GM21576 (cell line): ENCODE data around the gene TSPAN15.

Experiments
- ATAC-seq: cut with Tn5 transposase; IDR thresholded peaks from one replicate; pipeline ENCODE4 v1.9.1; 2021; ENCODE audit warnings: mild to moderate bottlenecking, moderate library complexity; ENCODE audit not compliant: unreplicated experiment

Gene TSPAN15

DNA sequence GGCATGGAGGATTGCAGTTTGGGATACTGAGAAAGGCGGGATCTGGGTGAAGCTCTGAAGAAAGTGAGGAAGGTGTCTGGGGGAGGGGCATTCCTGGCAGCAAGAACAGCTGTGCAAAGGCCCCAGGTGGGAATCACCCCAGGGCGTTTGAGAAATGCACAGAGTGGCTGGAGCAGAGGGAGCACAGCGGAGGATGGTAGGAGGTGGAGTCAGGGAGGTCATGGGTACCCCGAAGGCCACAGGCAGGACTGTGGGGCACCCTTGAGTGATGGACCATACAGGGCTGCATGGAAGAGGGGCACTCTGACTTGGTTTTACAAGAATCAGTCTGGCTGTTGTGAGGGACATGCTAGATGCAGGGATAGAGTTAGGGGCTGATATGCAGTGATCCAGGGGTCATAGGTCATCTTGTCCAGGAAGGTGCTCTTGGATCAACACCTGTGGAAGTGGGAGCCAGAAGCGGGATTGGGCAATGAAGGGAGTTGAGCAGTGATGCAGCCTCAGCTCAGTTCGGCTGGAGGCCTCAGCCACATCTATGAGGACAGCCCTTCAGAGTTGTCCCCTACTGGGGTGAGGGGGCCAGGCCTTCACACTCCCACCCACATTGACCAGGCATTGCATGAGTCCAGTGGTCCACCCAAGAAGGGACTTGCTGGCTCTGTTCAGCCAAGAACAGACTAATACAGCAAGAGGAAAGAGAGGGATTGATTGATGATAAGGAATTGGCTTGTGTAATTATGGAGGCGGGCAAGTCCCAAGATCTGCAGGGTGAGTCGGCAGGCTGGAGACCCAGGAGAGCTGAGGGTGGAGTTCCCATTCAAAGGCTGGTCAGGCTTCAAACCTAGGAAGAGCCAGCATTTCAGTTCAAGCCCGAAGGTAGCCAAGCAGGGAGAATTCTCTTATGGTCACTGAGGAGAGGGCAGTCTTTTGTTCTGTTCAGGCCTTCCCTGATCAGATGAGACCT, 48.7 kb downstream of the TSPAN15 start:
- ATAC-seq, result no peak

GRCh38 chr10:69500864-69501468, 49.7 kb downstream of the TSPAN15 start:
- no peak for ATAC-seq

DNA sequence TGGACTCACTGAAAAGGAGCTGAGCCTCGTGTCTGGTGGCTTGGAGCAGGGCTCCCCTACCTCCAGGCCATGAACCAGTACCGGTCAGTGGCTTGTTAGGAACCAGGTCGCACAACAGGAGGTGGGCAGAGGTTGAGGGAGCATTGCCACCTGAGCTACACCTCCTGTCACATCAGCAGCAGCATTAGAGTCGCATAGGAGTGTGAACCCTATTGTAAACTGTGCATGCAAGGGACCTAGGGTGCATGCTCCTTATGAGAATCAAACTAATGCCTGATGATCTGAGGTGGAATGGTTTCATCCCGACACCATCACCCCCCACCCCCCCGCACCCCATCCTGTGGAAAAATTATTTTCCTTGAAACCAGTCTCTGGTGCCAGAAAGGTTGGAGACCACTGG, 50.4 kb downstream of the TSPAN15 start:
- ATAC-seq, result no peak

- ATAC-seq, result no peak
Measured at GRCh38 chr10:69502589-69502988, 51.3 kb downstream of the TSPAN15 start.

GRCh38 chr10:69503001-69503895, 52.0 kb downstream of the TSPAN15 start:
- ATAC-seq, result no peak

- no peak for ATAC-seq
Measured at GRCh38 chr10:69503896-69504265, 52.6 kb downstream of the TSPAN15 start.

DNA sequence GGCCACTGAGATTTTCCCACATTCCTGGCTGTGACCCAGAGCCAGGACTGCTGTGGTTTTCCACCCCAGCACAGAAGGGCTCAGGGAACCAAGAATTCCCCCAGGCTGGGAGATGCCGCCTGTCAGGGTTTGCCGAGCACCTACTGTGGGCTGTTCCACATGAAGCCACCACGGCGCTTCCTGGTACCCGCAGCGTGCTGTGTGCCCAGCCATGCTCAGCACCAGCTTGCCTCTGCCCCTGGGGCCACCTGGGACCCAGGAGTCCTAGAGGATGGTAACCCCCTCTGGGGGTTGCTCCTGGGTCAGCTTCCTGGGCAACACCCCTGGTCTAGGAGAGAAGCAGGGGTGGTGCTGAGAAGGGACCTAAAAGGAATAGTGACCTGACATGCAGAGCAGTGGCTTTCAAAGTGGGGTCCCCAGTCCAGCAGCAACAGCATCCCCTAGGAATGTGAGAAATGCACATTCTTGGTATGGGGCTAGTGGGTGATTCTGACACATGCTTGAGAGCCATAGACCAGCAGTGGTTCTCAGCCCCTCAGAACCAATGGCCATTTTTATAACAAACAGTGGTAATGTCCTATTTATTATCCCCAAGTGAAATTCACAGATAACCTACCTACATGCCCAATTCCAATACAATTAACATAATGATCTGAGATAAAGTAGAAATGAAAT, 53.4 kb downstream of the TSPAN15 start:
- ATAC-seq, result no peak

DNA sequence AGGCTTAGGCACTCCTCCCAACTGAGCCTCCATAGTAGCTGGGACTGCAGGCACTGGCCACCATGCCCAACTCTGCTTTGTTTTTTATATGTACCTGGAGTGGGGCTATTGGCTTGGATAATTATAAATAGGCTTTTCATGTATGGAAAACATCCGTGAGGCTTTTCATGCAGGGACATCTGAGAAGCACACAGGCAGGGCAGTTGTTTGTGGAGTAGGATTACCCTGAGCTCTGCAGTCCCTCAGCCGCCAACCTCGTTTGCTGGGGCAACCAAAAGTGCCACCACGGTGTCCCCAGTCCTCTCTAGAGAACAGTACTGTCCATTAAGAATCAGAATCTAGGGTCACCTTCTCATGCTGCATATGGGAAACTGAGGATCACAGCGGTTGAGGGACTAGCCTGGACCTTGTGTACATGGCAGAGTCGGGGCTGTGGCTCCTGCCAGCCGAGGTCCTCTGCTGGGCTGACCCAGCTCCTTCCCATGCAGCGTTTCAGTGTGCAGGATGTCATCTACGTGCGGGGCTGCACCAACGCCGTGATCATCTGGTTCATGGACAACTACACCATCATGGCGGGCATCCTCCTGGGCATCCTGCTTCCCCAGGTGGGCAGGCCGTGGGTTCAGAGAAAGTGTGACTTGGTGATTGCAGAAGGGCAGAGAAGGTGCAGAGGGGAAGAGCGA, 54.5 kb downstream of the TSPAN15 start:
- no peak for ATAC-seq

DNA sequence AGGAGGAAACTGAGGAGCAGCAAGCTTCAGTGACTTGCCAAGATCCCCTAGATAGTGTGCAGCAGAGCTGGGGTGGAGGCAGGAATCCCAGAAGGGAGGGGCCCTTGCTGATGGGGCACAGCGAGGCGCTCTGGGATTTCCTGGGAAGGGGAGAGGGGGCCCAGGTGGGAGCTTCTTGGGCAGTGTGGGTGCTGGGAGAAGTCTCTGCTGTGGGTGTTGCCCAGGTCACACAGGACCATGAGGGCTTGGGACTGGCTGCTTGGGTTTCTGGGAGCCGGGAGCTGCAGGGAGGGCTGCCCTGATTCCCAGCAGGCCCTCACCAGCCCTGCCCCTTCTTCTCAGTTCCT, 55.2 kb downstream of the TSPAN15 start:
- no peak for ATAC-seq

DNA sequence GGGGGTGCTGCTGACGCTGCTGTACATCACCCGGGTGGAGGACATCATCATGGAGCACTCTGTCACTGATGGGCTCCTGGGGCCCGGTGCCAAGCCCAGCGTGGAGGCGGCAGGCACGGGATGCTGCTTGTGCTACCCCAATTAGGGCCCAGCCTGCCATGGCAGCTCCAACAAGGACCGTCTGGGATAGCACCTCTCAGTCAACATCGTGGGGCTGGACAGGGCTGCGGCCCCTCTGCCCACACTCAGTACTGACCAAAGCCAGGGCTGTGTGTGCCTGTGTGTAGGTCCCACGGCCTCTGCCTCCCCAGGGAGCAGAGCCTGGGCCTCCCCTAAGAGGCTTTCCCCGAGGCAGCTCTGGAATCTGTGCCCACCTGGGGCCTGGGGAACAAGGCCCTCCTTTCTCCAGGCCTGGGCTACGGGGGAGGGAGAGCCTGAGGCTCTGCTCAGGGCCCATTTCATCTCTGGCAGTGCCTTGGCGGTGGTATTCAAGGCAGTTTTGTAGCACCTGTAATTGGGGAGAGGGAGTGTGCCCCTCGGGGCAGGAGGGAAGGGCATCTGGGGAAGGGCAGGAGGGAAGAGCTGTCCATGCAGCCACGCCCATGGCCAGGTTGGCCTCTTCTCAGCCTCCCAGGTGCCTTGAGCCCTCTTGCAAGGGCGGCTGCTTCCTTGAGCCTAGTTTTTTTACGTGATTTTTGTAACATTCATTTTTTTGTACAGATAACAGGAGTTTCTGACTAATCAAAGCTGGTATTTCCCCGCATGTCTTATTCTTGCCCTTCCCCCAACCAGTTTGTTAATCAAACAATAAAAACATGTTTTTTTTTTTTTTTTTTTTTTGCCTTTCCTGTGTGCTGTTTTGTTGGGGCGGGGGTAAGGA, 55.8 kb downstream of the TSPAN15 start:
- ATAC-seq, result no peak

GRCh38 chr10:69508738-69509340, 57.6 kb downstream of the TSPAN15 start:
- ATAC-seq, result no peak

GRCh38 chr10:69512901-69513300, 61.6 kb downstream of the TSPAN15 start:
- no peak for ATAC-seq

- no peak for ATAC-seq
Measured at GRCh38 chr10:69513617-69514016, 62.4 kb downstream of the TSPAN15 start.

DNA sequence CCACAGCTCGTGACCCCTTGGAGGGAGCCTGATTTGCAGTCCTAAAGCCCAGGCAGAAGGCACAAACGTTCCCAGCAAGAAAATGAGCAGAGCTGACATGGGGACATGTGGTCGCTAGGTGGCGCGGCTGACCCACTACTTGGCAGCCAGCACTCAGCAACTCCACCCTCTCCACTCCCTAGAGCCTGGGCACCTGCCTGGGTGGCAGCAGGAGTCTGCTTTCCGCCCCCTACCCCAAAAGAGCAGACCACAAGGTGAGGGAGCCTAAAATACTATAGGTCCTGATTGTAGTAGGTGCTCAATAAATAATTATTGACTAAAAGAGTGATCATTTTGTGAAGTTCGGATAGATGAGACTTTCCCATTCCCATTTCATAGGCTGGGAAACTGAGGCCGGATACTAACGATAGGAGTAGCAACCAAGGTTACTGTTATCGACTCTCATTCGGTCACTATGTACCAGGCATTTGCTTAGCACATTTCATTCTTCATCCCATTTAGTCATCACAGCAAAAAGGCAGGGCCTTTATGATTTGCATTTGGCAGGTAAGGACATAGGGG, 64.5 kb downstream of the TSPAN15 start:
- no peak for ATAC-seq

GRCh38 chr10:69516316-69516715, 65.1 kb downstream of the TSPAN15 start:
- no peak for ATAC-seq

DNA sequence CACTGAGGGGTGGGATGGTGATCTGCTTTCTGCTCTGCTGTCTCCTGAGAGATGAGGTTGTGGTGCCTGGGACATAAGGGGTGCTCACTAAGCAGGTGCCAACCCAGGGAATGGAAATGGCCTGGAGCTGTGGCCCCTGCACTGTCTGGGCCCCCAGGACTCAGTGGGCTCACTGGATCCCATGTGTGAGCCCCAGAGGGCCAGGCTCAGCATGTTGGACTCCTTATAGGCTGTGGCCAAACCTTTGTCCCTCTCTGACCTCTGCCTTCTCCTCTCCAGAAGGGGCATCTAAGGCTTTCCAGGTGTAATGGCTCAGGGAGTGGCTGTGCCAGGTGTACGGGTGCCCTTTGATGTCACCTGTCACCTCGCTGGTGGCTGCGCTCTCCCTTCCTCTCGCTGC, 65.5 kb downstream of the TSPAN15 start:
- no peak for ATAC-seq

- no peak for ATAC-seq
Measured at GRCh38 chr10:69517271-69517848, 66.1 kb downstream of the TSPAN15 start.

GRCh38 chr10:69527961-69528360, 76.7 kb downstream of the TSPAN15 start:
- ATAC-seq, result no peak
